ENCODE measurements around the gene ADGB. TPM values are rescaled to one million over a fixed set of nuclear protein-coding genes. Genes with fewer than 3 reads are reported as not detected.

ADGB gene
- total and polyA plus RNA-seq, 2 donors (not counting 1 experiment from before 2014, with no cell fraction given): not detected

- H3K9me3 ChIP-seq (ENCODE audit: control insufficient read depth, insufficient read depth, low read depth, low read length): no peaks in the 10 kb centered on the region
- no peaks in the 10 kb centered on the region for H3K4me1 ChIP-seq (ENCODE audit: control insufficient read depth, extremely low read depth, insufficient read depth, low read length)
- H3K27me3 ChIP-seq (ENCODE audit: control insufficient read depth, insufficient read depth, low read length): no peaks in the 10 kb centered on the region
- H3K27ac ChIP-seq (ENCODE audit: insufficient read depth, low read length): no peak overlapping the region
- no peaks in the 10 kb centered on the region for H3K79me2 ChIP-seq (ENCODE audit: control insufficient read depth, insufficient read depth, low read length)
- no peaks in the 10 kb centered on the region for H3K36me3 ChIP-seq (ENCODE audit: control insufficient read depth, insufficient read depth, low read length)
- no peak overlapping the region for H3K9ac ChIP-seq (ENCODE audit: insufficient read depth, low read length)
- H2AFZ ChIP-seq (ENCODE audit: low read length): no peak overlapping the region
- no peak for DNase-seq (ENCODE audit: low read depth in 2 of 2)
- H4K20me1 ChIP-seq (ENCODE audit: control insufficient read depth, extremely low read depth, insufficient read depth, low read length): no peaks in the 10 kb centered on the region
- no peak overlapping the region for H3K4me3 ChIP-seq (replicated peaks in 1 of 4; ENCODE audit: control extremely low read depth in 1 of 4, insufficient read depth in 1 of 4, low read depth in 3 of 4, low read length in 4 of 4)
- TF ChIP-seq EZH2 (IDR thresholded peaks at IDR 0.05; ENCODE audit: low read length, missing control alignments) (no peak), CTCF (conservative IDR thresholded peaks at IDR 0.05 in 1 of 2, IDR thresholded peaks at IDR 0.05 in 1 of 2; ENCODE audit: low read depth in 1 of 2, low read length in 2 of 2) (no peak)
- H3K4me2 ChIP-seq (ENCODE audit: extremely low read depth, insufficient read depth, low read length): no peak overlapping the region
Measured at GRCh38 chr6:146590492-146590891, 8.3 kb upstream of the ADGB start.

GRCh38 chr6:146592451-146592850, 6.3 kb upstream of the ADGB start:
- no peaks in the 10 kb centered on the region for H3K9me3 ChIP-seq (ENCODE audit: control insufficient read depth, insufficient read depth, low read depth, low read length)
- H3K4me1 ChIP-seq (ENCODE audit: control insufficient read depth, extremely low read depth, insufficient read depth, low read length): no peaks in the 10 kb centered on the region
- no peaks in the 10 kb centered on the region for H3K79me2 ChIP-seq (ENCODE audit: control insufficient read depth, insufficient read depth, low read length)
- H3K27ac ChIP-seq (ENCODE audit: insufficient read depth, low read length): no peak overlapping the region
- no peak overlapping the region for H3K4me2 ChIP-seq (ENCODE audit: extremely low read depth, insufficient read depth, low read length)
- no peak overlapping the region for H2AFZ ChIP-seq (ENCODE audit: low read length)
- DNase-seq (ENCODE audit: low read depth in 2 of 2): no peak
- no peaks in the 10 kb centered on the region for H4K20me1 ChIP-seq (ENCODE audit: control insufficient read depth, extremely low read depth, insufficient read depth, low read length)
- H3K27me3 ChIP-seq (ENCODE audit: control insufficient read depth, insufficient read depth, low read length): no peaks in the 10 kb centered on the region
- no peaks in the 10 kb centered on the region for H3K36me3 ChIP-seq (ENCODE audit: control insufficient read depth, insufficient read depth, low read length)
- no peak for TF ChIP-seq CTCF (conservative IDR thresholded peaks at IDR 0.05 in 1 of 2, IDR thresholded peaks at IDR 0.05 in 1 of 2; ENCODE audit: low read depth in 1 of 2, low read length in 2 of 2)
- no peak for TF ChIP-seq EZH2 (IDR thresholded peaks at IDR 0.05; ENCODE audit: low read length, missing control alignments)
- no peak overlapping the region for H3K9ac ChIP-seq (ENCODE audit: insufficient read depth, low read length)
- H3K4me3 ChIP-seq (replicated peaks in 1 of 4; ENCODE audit: control extremely low read depth in 1 of 4, insufficient read depth in 1 of 4, low read depth in 3 of 4, low read length in 4 of 4): no peak overlapping the region

GRCh38 chr6:146593986-146594385, 4.8 kb upstream of the ADGB start:
- Histone ChIP-seq H3K36me3 (ENCODE audit: control insufficient read depth, insufficient read depth, low read length) (no peaks in the 10 kb centered on the region), H3K9me3 (ENCODE audit: control insufficient read depth, insufficient read depth, low read depth, low read length) (no peaks in the 10 kb centered on the region), H2AFZ (ENCODE audit: low read length) (no peak overlapping the region), H3K27ac (ENCODE audit: insufficient read depth, low read length) (no peak overlapping the region), H4K20me1 (ENCODE audit: control insufficient read depth, extremely low read depth, insufficient read depth, low read length) (no peaks in the 10 kb centered on the region), H3K4me2 (ENCODE audit: extremely low read depth, insufficient read depth, low read length) (no peak overlapping the region), H3K9ac (ENCODE audit: insufficient read depth, low read length) (no peak overlapping the region), H3K4me1 (ENCODE audit: control insufficient read depth, extremely low read depth, insufficient read depth, low read length) (no peaks in the 10 kb centered on the region), H3K4me3 (replicated peaks in 1 of 4; ENCODE audit: control extremely low read depth in 1 of 4, insufficient read depth in 1 of 4, low read depth in 3 of 4, low read length in 4 of 4) (no peak overlapping the region), H3K27me3 (ENCODE audit: control insufficient read depth, insufficient read depth, low read length) (no peaks in the 10 kb centered on the region), H3K79me2 (ENCODE audit: control insufficient read depth, insufficient read depth, low read length) (no peaks in the 10 kb centered on the region)
- TF ChIP-seq EZH2 (IDR thresholded peaks at IDR 0.05; ENCODE audit: low read length, missing control alignments) (no peak), CTCF (conservative IDR thresholded peaks at IDR 0.05 in 1 of 2, IDR thresholded peaks at IDR 0.05 in 1 of 2; ENCODE audit: low read depth in 1 of 2, low read length in 2 of 2) (no peak)
- DNase-seq (ENCODE audit: low read depth in 2 of 2): no peak

Measured in fibroblast of lung (primary cell).